NCI-H510A (cell line): ENCODE measurements around the gene ZNF423.
"Not testable (repeated sequence)": the region's sequence is repeated elsewhere in the genome, so short reads cannot be mapped to it uniquely, and the experiment has no call there.

ENCODE experiments used
- DNase-seq: peaks from one replicate; lab custom pipeline; 2025; lab: John Stamatoyannopoulos, UW

The ZNF423 gene

GRCh38 chr16:49510654-49511305 lies 345.1 kb downstream of the ZNF423 start:
- no peak for DNase-seq

- no peak for DNase-seq
Observed at GRCh38 chr16:49510141-49510540, 345.8 kb downstream of the ZNF423 start.

- not testable (repeated sequence) for DNase-seq
Observed at GRCh38 chr16:49506058-49507013, 349.6 kb downstream of the ZNF423 start.

- no peak for DNase-seq
Observed at GRCh38 chr16:49505556-49505955, 350.4 kb downstream of the ZNF423 start.

GRCh38 chr16:49504626-49505025 lies 351.3 kb downstream of the ZNF423 start:
- no peak for DNase-seq

- DNase-seq = no peak
Observed at GRCh38 chr16:49504023-49504364, 351.9 kb downstream of the ZNF423 start.

- DNase-seq = no peak
Observed at GRCh38 chr16:49503256-49504022, 352.5 kb downstream of the ZNF423 start.

- no peak for DNase-seq
Observed at GRCh38 chr16:49502136-49502881, 353.6 kb downstream of the ZNF423 start.

GRCh38 chr16:49499869-49500610 lies 355.9 kb downstream of the ZNF423 start:
- DNase-seq = no peak

- DNase-seq = no peak
Observed at GRCh38 chr16:49499414-49499785, 356.5 kb downstream of the ZNF423 start.

- DNase-seq = no peak
Observed at GRCh38 chr16:49498666-49499413, 357.1 kb downstream of the ZNF423 start.

GRCh38 chr16:49498264-49498663 lies 357.6 kb downstream of the ZNF423 start:
- no peak for DNase-seq

- no peak for DNase-seq
Observed at GRCh38 chr16:49497466-49497865, 358.4 kb downstream of the ZNF423 start.

- DNase-seq = no peak
Observed at GRCh38 chr16:49496656-49497055, 359.3 kb downstream of the ZNF423 start.

- no peak for DNase-seq
Observed at GRCh38 chr16:49495596-49496355, 360.1 kb downstream of the ZNF423 start.

- DNase-seq = no peak
Observed at GRCh38 chr16:49494891-49495566, 360.9 kb downstream of the ZNF423 start.

GRCh38 chr16:49494474-49494873 lies 361.4 kb downstream of the ZNF423 start:
- DNase-seq = no peak

- no peak for DNase-seq
Observed at GRCh38 chr16:49493836-49494235, 362.1 kb downstream of the ZNF423 start.
